ENCODE measurements around the gene PDGFD.
A peak's percentile ranks its signal among the peaks of the same experiment; 100 is the strongest.

Gene PDGFD

DNA sequence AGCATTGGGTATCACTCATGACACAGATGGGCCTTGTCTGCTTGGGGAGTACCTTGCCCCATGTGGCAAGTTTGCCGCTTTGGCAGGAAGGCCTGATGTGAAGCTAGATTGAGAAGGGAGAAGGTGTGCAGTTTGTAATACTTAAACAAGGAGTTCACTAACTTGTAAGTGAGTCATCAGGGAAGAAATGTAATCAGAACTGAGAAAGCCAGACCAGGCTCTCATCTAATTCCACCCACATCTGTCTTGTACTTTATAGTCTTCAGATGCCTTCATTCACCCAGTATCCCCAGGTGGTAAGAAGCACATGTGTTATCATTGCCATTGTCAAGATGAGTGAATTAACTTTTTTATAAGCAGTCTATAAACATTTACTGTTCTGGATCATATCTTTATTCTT, 243.5 kb downstream of the PDGFD start:
- DNase-seq (ENCODE audit: low spot score), result no peak

DNA sequence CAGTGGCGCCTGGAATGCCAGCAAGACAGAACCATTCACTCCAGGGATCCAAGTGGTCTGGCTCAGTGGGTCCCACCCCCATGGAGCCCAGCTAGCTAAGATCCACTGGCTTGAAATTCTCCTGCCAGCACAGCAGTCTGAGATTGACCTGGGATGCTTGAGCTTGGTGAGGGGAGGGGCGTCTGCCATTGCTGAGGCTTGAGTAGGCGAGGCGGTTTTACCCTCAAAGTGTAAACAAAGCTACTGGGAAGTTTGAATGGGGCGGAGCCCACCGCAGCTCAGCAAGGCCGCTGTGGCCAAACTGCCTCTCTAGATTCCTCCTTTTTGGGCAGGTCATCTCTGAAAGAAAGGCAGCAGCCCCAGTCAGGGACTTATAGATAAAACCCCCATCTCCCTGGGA, 253.2 kb downstream of the PDGFD start:
- DNase-seq (ENCODE audit: low spot score), result no peak

DNA sequence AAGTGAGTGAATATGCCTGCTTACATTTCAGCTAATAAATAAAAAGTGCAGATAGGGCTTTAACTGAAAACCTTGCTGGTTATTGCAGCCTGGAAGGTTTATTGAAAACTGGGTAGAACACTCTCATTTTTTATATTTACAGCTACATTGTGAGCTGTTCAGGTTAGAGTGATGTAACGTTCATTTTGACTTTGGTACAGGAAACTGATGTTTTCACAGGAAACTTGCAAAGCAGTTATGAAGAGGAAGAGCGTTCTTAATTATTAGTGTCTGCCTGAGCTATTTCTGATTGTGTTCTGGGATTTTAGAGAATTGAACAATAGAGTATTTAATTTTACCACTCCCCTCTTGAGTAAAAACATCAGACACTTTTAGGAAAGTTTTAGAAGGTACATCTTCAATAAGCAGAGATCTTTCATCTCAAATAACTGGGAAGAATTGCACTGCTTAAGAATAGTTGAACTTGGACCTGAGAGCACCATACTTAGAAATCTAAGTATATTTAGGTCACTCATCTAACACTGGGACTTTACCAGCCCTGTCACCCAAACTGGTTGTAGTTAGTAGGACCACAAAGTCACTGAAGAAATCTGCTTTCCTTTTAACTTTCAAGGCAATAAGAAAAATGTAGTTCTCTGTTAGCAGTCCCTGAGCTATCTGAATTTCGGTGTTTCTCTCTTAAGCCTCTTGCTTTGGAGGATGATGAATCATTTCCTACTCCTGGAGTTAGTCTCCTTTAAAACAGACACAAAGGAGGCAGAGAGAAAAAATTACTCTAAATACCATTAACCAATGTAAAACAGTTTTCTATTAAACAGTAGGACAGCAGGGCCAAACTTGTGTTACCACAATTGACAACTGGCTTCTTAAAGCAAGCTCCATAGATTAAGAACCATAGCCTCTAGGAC, 256.1 kb downstream of the PDGFD start:
- no peak for DNase-seq (ENCODE audit: low spot score)

DNA sequence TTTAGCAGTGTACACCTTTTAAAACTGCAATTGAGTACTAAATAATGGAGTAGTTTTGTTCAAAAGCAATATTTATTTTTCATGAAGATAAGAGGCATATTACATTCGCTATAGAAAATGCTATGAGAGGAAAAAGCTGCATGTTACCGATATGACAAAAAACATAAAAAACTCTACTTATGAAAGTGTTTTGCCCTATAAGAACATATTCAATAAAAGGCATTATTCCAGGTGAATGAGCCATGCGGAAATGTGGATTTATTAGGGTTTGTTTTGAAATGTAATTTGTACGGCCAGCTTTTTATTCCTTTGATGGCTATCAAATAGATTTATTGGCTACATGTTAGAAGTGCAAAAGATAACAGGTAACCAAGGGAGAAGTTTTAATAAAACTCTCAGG, 256.8 kb downstream of the PDGFD start:
- no peak for DNase-seq (ENCODE audit: low spot score)

DNA sequence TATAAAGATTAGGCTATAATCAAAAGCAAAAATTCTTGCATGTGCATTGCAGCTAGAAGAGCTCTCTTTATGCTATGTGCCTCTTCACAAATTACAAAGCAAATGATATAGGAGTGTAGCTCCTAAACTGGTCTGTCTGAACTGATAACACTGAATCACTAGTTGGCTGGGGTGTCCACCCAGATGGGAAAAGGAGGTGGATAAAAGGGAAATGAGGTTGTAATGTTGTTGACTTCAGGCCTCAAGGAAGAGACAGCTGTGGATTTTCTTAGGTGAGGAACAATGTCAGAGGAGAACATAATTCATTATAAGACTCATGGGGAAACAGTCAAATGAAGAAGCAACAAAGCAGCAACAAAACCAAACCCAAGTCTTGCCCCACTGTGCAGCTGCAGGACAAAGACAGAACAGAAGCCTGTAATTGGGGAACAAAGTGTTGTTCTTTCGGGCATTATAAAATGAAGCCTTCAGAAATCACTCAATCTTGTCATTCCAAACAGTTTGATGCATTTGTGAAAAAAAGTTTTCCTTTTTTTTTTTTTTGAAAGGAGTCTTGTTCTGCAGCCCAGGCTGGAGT, 257.6 kb downstream of the PDGFD start:
- no peak for DNase-seq (ENCODE audit: low spot score)

DNA sequence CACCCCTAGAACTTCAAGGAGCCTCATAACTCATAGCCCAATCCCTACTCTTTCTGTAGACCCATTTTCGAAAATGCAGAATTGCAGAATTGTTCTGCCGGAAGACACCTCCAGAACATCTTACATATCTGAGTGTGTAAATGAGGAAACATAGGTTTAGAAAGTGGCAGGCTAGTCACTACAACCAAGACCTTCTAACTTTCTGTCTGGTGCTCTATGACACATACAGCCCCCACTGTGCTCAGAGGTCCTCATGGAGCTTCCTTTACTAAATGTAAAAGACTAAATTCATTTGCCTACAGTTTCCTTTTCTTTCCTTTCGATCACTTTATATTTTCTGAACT, 259.7 kb downstream of the PDGFD start:
- DNase-seq (ENCODE audit: low spot score), result no peak

DNA sequence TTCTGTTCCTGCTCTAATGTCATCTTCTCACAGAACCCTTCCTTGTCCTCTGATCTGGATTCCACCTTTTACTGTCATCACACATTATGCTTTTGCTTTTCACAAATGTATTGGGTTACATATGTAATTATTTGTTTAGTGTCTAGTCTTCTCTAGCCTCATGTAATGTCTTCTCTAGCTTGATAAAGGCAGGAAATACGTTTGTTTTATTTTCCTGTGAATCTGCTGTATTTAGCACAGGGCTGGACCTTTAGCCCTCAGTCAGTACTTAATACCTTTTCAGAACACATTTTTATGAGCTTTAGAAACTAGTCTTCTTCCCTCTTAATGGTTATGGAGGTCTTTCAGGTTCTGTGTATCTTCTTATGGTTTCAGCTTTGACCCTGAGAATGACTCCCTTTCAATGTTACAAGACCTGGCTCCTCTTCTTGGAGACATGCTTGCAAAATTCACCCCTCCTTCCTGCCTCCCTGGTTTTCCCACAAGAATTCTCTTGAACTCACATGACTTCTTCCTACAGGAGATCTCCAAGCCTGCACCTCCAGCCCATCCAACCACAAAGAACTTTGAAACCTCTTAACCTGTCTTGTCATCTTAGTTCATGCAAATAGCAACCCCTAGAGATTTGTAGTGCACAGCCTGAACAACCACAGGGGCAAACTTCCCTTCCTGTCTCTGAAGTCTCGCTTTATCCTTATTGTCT, 260.2 kb downstream of the PDGFD start:
- DNase-seq (ENCODE audit: low spot score), result no peak

DNA sequence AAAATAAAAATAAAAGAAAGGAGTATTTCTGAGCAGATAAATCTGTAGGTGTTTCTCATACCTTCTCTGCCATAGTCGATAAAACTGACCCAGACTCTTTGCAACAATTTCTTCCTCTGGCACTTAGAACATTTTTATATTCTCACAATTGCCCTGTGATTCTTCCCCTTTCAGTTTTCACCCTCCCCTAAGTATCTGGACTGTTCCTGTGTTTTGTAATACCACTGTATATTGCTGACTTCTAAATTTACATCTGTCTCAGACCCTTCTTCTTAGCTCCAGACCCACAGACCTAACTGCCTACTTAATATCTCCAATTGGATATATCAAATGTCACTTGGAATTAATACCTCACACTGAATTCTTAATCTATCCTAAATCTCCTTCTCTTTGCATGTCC, 261.0 kb downstream of the PDGFD start:
- no peak for DNase-seq (ENCODE audit: low spot score)

DNA sequence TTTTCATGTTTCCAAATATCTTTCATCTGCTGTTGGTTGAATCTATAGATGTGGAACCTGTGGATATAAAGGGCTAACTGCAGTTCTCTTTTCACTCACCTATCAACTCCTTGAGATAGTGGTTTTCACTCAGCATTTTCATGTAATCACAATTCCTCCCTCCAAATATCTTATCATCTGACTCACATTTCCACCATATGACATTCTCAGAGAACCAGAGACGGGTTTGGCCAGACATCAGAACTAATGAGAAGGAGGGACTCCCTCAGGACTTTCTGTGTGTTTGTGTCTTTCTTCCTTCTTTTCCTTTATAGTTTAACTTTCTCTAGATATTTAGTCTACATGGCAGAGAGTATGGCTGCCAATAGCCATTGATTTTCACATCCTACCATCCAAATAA, 262.3 kb downstream of the PDGFD start:
- DNase-seq (ENCODE audit: low spot score), result no peak

DNA sequence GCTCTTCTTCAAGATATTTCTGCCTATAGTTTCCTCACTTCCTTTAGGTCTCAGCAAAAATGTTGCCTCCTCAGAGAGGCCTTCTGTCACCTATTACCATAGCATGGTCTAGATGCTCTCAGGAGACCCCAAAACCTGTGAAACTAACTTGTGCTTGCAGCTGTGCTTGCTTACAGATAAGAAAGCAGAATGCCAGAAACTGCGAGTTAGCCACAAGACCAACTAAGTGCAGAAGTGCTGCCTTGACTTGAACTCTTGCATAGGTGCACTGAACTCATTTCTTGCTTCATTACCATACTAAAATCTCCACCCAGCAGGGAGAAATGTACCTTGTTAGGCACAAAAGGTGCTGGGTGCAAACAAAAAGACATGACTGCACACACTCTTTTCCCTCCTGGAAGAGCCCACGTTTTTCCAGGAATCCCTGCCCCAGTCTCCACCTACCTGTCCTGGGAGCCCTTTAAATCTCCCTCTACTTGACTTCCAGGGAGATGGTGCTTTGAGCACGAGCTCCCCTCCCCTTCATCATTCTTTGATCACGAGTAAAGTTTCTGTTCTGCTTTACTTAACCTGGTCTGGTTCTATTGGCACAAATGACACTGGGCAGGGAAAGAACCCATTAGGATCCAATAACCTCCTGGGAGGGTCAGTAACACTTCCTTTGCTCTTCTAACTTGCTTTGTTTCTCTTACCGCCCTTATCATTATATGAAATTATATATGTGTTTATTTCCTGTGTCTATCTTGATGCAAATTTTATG, 265.2 kb downstream of the PDGFD start:
- DNase-seq (ENCODE audit: low spot score), result no peak

DNA sequence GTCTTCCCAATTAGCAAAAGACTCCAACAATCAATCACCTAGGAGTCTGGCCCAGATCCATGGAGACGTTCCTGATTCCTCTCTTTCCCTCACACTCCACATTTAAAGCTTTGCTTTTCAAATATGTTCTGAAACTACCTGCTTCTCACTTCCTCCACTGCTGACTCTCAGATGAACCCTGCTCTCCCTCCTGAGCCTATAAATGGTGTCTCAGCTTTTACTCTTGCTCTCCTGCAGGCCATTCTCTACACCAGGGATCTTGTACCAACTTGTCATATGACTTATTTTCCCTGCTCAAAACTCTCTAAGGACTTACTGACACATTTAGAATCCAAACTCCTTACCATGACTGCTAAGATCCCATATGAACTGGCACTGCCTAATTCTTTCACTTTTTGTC, 265.9 kb downstream of the PDGFD start:
- no peak for DNase-seq (ENCODE audit: low spot score)

DNA sequence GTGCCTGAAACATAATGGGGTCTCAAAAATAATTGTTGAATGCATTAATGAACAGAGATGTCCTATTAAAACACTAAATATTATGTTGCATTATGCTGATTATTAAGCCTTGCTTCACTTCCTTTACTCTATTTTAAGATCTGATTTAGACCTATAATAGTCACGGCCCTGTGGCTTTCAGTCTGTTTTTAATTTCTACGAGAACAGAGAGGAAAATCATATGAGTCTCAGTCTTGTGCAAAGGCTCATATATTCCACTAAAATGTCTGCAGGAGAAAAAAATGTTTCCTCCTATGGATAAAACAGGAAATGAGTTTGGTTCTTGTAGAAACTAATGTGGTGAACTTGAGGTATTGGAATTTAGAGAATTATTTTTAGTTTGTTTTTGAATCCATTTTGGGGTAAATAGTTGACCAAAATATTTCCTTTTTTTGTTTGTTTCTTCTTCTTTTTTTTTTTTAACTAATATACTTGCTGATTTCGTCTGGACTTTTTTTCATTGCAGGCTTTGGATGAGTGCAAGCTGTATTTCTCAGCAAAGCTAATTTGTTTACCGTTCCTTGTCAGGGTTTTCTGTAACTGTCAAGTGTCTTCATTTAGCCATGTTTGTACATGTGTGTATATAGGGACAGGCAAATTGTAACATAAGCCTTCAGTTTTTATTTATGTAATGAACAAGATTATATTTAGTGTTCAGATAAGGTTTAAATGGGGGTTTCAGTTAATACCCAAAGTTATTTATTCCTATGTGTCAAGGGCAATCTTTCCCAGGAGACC, 266.6 kb downstream of the PDGFD start:
- DNase-seq (ENCODE audit: low spot score), result no peak

DNA sequence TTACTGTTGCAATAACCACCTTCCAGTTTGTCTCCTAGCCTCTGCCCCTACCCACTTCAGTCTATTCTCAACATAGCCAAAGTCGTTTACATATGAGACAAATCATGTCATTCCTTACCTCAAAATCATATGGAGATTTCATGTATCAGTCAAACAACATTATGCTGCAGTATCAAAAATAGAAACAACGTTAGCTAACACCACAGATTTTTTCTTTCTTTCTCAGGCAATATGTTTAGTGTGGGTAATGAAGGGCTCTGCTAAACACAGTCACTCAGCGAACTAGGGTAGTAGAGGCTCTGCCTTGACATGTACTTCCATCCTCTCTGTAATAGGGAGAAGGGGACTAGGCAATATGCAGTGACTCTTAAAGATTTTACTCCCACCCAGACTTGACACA, 268.8 kb downstream of the PDGFD start:
- no peak for DNase-seq (ENCODE audit: low spot score)

DNA sequence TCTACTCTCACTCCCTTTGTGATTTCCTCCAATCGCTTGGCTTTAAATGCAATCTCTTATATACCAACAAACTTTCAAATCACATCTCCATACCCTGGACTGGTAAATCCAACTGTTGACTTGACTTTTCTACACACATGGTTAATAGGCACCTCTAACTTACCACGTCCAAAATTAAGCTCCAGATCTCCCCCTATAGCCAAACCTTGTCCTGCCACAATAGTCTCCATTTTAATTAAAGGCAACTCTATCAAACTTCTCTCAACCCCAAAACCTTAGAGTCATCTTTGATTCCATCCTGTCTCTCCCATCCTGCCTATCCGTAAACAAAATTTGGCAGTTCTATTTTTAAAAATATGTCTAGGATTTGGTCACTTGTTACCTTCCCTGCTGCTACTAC, 269.3 kb downstream of the PDGFD start:
- DNase-seq (ENCODE audit: low spot score), result no peak

DNA sequence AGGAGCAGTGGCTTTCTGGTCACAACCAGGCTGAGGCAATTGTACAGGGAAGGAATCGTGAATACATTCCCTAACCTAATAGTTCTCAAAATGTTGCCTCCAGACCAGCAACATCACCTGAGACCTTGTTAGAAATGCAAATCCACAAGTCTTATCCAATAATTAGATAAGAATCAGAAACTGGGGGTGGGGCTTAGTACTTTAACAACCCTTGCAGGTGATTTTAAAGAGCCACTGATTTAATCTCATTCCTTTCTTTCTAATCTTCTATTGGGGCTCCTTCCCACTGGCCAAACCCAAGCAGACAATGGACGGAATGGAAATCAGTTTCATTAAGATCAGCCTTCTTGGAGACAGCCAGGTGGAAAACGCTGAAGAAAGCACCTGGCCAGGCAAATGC, 269.9 kb downstream of the PDGFD start:
- DNase-seq (ENCODE audit: low spot score), result no peak

DNA sequence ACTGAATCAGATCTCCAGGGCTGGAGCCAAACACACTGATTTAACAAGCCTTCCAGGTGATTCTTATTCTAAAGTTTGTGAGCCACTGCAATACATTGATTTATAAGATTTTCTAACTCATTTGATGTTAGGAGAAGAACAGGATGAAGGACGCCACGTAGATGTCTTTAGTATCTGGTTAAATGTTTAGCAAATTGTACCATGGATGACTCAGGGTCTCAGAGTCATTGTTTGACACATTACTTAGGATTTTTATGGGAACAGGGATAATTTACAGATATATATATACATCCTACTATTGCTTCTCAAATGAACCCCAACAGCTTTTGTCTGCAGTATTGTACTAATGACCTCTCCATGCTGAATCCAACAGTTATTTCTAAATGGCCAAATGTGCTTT, 270.6 kb downstream of the PDGFD start:
- DNase-seq (ENCODE audit: low spot score), result no peak

DNA sequence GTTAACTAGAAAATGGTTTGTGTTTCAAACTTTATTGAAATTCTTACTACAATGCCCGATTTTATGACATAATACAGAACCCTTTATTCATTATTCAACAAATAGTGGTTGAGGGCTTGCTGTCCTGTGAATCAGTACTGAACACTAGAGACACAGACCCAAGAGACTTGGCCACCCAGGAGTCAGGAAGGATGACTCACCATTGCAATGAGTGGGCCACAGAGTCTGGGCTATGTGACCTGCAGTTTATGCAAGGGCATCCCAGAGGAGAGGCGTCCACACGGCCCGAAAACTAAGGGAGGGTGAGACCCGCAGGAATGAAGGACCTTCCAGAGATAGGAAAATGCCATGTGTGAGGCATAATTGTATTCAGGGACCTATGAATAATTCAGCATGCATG, 271.3 kb downstream of the PDGFD start:
- DNase-seq (ENCODE audit: low spot score), result peak; percentile 34

DNA sequence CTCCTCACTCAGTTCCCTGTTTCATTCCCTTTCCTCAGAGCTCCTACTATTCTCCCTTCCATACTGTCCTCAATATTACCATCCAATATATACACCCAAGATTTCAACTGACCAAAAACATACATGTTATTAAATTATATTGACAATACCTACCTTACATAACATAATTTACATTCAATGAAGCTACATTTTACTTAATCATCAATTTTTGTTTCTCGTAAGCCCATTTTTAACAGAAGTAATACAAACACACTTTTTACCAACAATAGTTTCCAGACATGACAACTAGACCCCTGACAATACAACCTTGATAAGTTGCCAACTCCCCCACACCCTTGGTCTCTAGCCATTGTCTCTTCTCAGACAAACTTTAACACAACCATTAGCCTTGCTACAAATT, 273.3 kb downstream of the PDGFD start:
- DNase-seq (ENCODE audit: low spot score), result no peak

DNA sequence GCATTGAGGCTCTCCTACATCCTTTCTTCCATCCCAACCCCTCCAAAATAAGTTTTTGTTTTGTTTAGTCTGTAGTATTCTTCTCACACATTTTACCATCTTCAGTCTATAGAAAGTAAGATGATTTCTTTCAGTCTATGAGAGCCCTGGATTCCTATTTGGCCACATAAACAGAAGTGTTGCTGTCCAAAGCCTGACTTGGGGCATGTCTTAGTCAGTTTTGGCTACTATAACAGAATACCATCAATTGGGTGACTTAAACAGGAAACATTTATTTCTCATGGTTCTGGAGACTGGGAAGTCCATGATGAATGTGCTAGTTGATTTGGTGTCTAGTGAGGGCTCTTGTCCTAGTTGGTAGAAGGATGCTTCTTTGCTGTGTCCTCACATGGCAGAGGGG, 274.3 kb downstream of the PDGFD start:
- no peak for DNase-seq (ENCODE audit: low spot score)

DNA sequence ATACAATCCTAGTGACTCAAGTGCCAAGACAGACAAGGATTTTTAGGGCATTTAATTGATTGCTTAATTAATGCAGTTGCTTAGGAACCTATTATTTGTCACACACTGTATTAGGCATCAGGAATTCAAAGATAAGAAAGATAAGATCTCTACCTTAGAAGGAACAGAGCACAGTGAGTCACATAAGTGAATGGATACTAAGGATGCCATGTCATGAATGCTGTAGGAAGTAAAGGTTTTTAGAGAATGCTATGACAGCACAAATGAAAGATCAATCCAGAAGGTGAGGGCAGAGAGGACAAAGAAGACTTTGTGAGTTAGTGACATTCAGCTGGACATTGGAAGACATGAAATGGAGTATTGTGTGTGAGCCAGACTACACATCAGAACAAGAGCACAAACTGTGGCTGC, 275.4 kb downstream of the PDGFD start:
- no peak for DNase-seq (ENCODE audit: low spot score)

DNA sequence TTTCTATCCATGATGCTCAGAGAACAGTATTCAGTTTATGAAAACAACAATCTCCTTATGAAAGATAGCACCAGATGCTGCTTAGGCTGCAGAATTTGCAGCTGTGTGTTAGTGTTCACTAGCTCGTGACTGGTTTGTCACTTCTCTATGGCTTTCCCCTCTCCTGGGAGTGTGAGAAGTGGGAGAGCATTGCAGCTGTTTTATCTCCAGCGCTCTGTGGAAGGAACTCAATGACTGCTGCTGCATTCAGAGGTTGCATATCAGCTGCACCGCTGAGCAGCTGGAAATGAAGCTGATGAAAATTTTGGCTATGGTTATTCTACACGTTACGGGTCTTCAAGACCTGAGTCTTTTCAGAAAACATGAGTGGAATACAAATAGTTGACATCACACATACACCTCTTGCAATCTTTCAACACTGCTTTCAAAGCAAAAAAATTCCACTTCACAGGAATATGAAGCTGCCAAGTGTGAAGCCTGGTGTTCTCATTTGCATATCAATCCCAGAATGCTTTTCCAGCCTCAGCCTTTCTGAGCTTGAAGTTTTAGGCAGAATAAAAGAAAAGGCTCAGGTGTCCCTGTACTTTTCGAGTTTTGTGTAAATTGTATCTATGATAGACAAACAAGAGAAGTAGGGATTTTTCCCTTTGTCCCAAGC, 276.8 kb downstream of the PDGFD start:
- no peak for DNase-seq (ENCODE audit: low spot score)
